Uterus (tissue), 4 donors: ENCODE measurements around the gene TFF1. TPM values are rescaled to one million over a fixed set of nuclear protein-coding genes. Genes with fewer than 3 reads are reported as not detected.

ENCODE experiments used
- DNase-seq, 2 donors: peaks; one replicate each; pipeline ENCODE4 v3.0.0-alpha.2; 2019 to 2020
- H3K27ac ChIP-seq, 2 donors: fragments of 200-600 bp; sonication (generic); 1 replicate in 1 of 2; 2 replicates in 1 of 2; pipeline ENCODE4 v1.5.1; 2016 to 2018
- H3K27me3 ChIP-seq, 2 donors: fragments of 200-600 bp; sonication (generic); one replicate each; pipeline ENCODE4 v1.5.1; 2018 to 2019; ENCODE audit warnings: control low read depth in 1 of 2
- H3K36me3 ChIP-seq, 2 donors: fragments of 200-600 bp; sonication (generic); one replicate each; pipeline ENCODE4 v1.5.1; 2019; ENCODE audit warnings: control low read depth in 1 of 2
- H3K4me1 ChIP-seq, 2 donors: fragments of 200-600 bp; sonication (generic); one replicate each; pipeline ENCODE4 v1.5.1; 2018 to 2019; ENCODE audit warnings: control low read depth in 1 of 2
- H3K4me3 ChIP-seq, 2 donors: fragments of 200-600 bp; sonication (generic); 1 replicate in 1 of 2; 2 replicates in 1 of 2; pipeline ENCODE4 v1.5.1; 2018 to 2019; ENCODE audit warnings: mild to moderate bottlenecking in 1 of 2
- H3K9me3 ChIP-seq, 2 donors: fragments of 200-600 bp; sonication (generic); one replicate each; pipeline ENCODE4 v1.5.1; 2019; ENCODE audit warnings: control low read depth in 1 of 2
- CTCF ChIP-seq, 4 experiments: fragments of 200-600 bp in 2 of 4; fragments of 450-650 bp in 2 of 4; sonication (generic) in 2 of 4; IDR thresholded peaks; one replicate each; pipeline ENCODE4 v1.5.1; 2016 to 2019; ENCODE audit warnings: antibody characterized with exemption in 4 of 4, mild to moderate bottlenecking in 2 of 4, moderate library complexity in 1 of 4
- POLR2A ChIP-seq, 2 donors: fragments of 450-650 bp; IDR thresholded peaks; one replicate each; pipeline ENCODE4 v1.6.1; 2016; ENCODE audit warnings: antibody characterized with exemption in 2 of 2, mild to moderate bottlenecking in 1 of 2, moderate library complexity in 1 of 2
- intact Hi-C: fragments of 100-400 bp; cut with DNase I; formaldehyde crosslinking; loops from one replicate; pipeline ENCODE4 v1.15.1; 2023; ENCODE audit warnings: low total_unique reads
- total RNA-seq, 4 donors: library from RNA; depleted of rRNA in 3 of 4; stranded (reverse); fragments of >200 nt in 3 of 4; gene quantifications; one replicate each; pipeline versions ENCODE4 v1.1.0 to v1.2.4, GENCODE V29; 2014 to 2023
- donor health status: DM: yes; HTN: yes; CAD: no.

The TFF1 gene
- total RNA-seq, 4 donors from 2014 or later, result not detected

GRCh38 chr21:42407476-42407875 is 41.1 kb upstream of the TFF1 start:
- no peak for DNase-seq
- Histone ChIP-seq H3K27me3 (peaks cover 0 to 5% of the 10 kb centered on the region in 2 donors), H3K27ac (no peak overlapping the region), H3K36me3 (no peaks in the 10 kb centered on the region), H3K4me1 (no peaks in the 10 kb centered on the region), H3K4me3 (no peak overlapping the region), H3K9me3 (no peaks in the 10 kb centered on the region)
- TF ChIP-seq CTCF (IDR thresholded peaks at IDR 0.05) (no peak), POLR2A (IDR thresholded peaks at IDR 0.05) (no peak)
- intact Hi-C loops, result no loop called here

- DNase-seq, result no peak
- no peak overlapping the region for H3K4me3 ChIP-seq
- intact Hi-C loops, result no loop called here
Measured at GRCh38 chr21:42406866-42407265, 40.5 kb upstream of the TFF1 start.

GRCh38 chr21:42406201-42406621 is 39.9 kb upstream of the TFF1 start:
- no peak for DNase-seq
- no peak for TF ChIP-seq CTCF (IDR thresholded peaks at IDR 0.05)
- TF ChIP-seq POLR2A (IDR thresholded peaks at IDR 0.05), result no peak
- Histone ChIP-seq H3K4me1 (no peaks in the 10 kb centered on the region), H3K36me3 (no peaks in the 10 kb centered on the region), H3K4me3 (no peak overlapping the region), H3K27me3 (no peaks in the 10 kb centered on the region), H3K9me3 (no peaks in the 10 kb centered on the region), H3K27ac (no peak overlapping the region)
- intact Hi-C loops, result no loop called here

More at GRCh38 chr21:42406866-42407265, 40.5 kb upstream of the TFF1 start:
- Histone ChIP-seq H3K36me3 (no peaks in the 10 kb centered on the region), H3K9me3 (no peaks in the 10 kb centered on the region), H3K4me1 (no peaks in the 10 kb centered on the region), H3K27me3 (peaks cover 0 to 5% of the 10 kb centered on the region in 2 donors), H3K27ac (no peak overlapping the region)
- TF ChIP-seq POLR2A (IDR thresholded peaks at IDR 0.05) (no peak), CTCF (IDR thresholded peaks at IDR 0.05) (no peak)

- no peak overlapping the region for H3K4me3 ChIP-seq
- no peak overlapping the region for H3K27ac ChIP-seq
- TF ChIP-seq POLR2A (IDR thresholded peaks at IDR 0.05) (no peak), CTCF (IDR thresholded peaks at IDR 0.05) (no peak)
- DNase-seq, result no peak
- no peaks in the 10 kb centered on the region for H3K36me3 ChIP-seq
- no peaks in the 10 kb centered on the region for H3K4me1 ChIP-seq
- H3K27me3 ChIP-seq, result no peaks in the 10 kb centered on the region
- no peaks in the 10 kb centered on the region for H3K9me3 ChIP-seq
- intact Hi-C loops, result no loop called here
Measured at GRCh38 chr21:42405064-42406013, 39.0 kb upstream of the TFF1 start.

GRCh38 chr21:42404539-42404938 is 38.2 kb upstream of the TFF1 start:
- no peak for DNase-seq
- H3K9me3 ChIP-seq, result no peaks in the 10 kb centered on the region
- TF ChIP-seq CTCF (IDR thresholded peaks at IDR 0.05) (no peak), POLR2A (IDR thresholded peaks at IDR 0.05) (no peak)
- H3K27ac ChIP-seq, result no peak overlapping the region
- H3K27me3 ChIP-seq, result no peaks in the 10 kb centered on the region
- H3K4me1 ChIP-seq, result no peaks in the 10 kb centered on the region
- intact Hi-C loops, result no loop called here
- no peaks in the 10 kb centered on the region for H3K36me3 ChIP-seq
- no peak overlapping the region for H3K4me3 ChIP-seq
